GM11168 (cell line): ENCODE data around the gene ABRAXAS1.

ENCODE experiments used
- in situ Hi-C: fragments of 300-500 bp; cut with MboI; formaldehyde crosslinking; loops from one replicate; pipeline ENCODE4 v1.12.0; 2022; ENCODE audit warnings: low sequenced_read_pairs; ENCODE audit not compliant: unreplicated experiment

Gene ABRAXAS1

GRCh38 chr4:83484500-83485461 is at the start of gene ABRAXAS1:
ABRAXAS1 (minus strand) TSS chr4:83485100; CDS start chr4:83485072, 28 bp downstream.
- in situ Hi-C loops = no loop called here

GRCh38 chr4:83527671-83528070 is 42.8 kb upstream of the ABRAXAS1 start:
- in situ Hi-C loops = no loop called here

DNA sequence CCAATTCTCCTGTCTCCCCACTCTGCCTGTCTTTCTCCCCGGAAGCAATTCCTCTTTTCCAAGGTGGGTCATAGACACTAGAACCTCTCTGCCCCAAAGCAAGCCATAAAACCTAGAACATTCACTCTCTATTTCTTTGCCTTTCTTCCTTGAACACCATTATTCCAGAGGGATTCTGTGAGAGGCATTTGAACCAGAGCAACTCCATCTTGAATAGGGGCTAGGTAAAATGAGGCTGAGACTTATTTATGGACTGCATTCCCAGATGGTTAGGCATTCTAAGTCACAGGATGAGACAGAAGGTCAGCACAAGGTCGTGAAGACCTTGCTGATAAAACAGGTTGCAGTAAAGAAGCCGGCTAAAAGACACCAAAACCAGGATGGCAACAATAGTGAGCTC is 37.3 kb upstream of the ABRAXAS1 start:
- in situ Hi-C loops = loop anchor here (25.0 kb wide), 1 partner anchor 965 kb away; the partner anchor contains the start of gene NKX6-1

GRCh38 chr4:83516042-83516772 is 31.3 kb upstream of the ABRAXAS1 start:
- in situ Hi-C loops = loop anchor here (25.0 kb wide), 1 partner anchor 971 kb away; the partner anchor contains the start of gene NKX6-1

- in situ Hi-C loops = loop anchor here (25.0 kb wide), 1 partner anchor 977 kb away; the partner anchor contains the start of gene NKX6-1
These were observed 25.5 kb upstream of the ABRAXAS1 start for GRCh38 chr4:83510442-83510841.

DNA sequence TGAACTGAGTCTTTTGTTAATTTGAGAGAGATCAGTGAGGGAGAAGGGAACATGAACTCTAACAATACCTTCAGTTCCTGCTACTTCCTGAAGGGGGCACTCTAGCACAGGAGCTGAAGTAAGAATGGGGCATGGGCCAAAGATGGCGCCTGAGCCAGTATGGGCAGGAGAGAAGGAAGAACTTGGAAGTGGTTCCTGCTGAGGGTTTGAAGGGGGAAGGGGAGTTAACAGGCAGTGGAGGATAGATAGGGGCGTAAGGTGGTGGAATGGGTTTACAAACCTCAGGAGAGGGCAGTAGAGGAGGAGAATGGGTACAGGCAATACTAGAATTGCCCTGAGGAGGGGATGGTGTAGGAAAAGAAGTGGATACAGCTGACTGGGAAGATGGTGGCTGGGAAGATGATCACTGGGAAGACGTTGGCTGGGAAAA is 24.3 kb upstream of the ABRAXAS1 start:
- in situ Hi-C loops = loop anchor here (25.0 kb wide), 1 partner anchor 978 kb away; the partner anchor contains the start of gene NKX6-1

- in situ Hi-C loops = loop anchor here (25.0 kb wide), 1 partner anchor 982 kb away; the partner anchor contains the start of gene NKX6-1
These were observed 20.1 kb upstream of the ABRAXAS1 start for GRCh38 chr4:83504996-83505395.

DNA sequence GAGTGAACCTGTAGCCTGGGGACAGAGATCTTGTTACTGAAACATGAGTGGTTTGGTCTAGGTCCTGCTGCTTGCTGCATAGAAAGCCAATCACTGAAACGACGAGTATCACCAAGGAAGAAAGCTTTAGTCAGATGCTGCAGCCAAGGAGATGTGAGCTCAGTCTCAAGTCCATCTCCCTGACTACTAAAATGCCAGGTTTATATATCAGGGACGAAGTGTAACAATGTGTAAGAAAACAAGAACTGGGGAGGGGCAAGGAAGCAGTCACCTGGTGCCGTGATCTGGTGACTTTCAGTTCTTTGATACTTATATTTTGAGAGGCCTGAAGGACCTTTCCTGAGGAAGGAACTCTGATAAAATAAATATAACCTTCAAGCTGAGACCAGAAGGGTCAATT is 19.6 kb upstream of the ABRAXAS1 start:
- in situ Hi-C loops = loop anchor here (25.0 kb wide), 1 partner anchor 983 kb away; the partner anchor contains the start of gene NKX6-1

DNA sequence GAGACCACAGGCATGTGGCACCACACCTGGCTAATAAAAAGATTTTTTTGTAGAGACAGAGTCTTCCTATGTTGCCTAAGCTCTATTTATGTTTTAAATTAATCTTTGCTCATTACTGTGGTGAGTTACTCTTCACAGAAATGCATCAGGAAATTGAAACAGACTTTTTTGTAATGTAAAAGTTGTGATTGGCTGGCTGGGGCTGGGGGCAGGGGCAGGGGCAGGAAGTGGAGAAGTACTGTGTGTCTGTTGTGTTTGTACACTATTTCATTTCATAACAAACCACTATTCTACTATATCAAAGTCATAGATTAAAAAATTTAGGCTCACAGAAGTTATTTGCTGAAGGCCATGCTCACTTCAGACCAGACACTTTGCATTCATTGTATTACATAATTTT is 19.1 kb upstream of the ABRAXAS1 start:
- in situ Hi-C loops = loop anchor here (25.0 kb wide), 1 partner anchor 983 kb away; the partner anchor contains the start of gene NKX6-1

GRCh38 chr4:83501671-83502070 is 16.8 kb upstream of the ABRAXAS1 start:
- in situ Hi-C loops = loop anchor here (25.0 kb wide), 1 partner anchor 986 kb away; the partner anchor contains the start of gene NKX6-1

DNA sequence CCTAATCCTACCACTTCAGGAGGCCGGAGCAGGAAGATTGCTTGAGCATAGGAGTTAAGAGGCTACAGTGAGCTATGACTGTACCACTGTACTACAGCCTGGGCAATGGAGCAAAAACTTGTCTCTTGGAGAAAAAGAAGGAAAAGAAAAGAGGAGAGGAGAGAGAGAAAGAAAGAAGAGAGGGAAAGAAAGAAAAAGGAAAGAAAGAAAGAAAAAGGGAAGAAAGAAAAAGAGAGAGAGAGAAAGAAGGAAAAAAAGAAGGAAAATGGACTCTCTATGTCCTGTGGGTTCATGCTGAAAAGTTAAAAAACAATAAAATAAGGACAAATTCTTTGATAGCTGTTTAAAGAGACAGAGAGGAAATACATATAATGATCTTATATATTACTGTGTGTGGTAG is 13.3 kb upstream of the ABRAXAS1 start:
- in situ Hi-C loops = loop anchor here (5.0 kb wide), 1 partner anchor 134 kb away; no protein-coding TSS in a partner anchor

DNA sequence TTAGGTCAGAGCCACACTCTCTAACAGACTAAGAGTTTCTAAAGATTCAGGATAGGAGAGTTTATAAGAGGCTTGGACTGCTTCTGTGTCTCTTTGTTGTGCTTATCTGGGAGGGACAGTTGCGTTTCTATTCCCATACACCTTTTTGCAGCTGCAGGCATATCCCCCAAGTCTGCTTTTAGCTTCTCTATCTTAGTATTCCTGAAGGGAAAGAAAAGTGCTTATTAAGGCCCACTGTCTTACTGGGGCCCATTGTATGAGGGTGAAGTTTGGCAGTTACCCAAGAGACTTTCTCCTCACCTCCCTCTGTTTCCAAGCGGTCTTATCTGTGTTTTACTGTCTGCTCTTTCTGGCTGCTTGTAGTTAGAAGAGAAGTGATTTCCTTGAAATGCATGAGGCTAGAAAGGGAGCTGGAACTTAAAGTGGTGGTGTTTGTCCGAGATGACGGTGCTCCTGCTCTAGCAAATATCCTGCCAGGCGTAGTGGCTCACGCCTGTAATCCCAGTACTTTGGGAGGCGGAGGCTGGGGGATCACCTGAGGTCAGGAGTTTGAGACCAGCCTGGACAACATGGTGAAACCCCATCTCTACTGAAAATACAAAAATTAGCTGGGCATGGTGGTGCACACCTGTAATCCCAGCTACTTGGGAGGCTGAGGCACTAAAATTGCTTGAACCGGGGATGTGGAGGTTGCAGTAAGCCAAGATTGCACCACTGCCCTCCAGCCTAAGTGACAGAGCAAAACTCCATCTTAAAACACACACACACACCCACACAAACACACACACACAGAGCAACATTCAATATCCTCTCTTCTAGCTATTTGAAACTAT is 11.4 kb upstream of the ABRAXAS1 start:
- in situ Hi-C loops = loop anchor here (5.0 kb wide), 1 partner anchor 136 kb away; no protein-coding TSS in a partner anchor

GRCh38 chr4:83490876-83491450 is 6.1 kb upstream of the ABRAXAS1 start:
- in situ Hi-C loops = no loop called here

- in situ Hi-C loops = no loop called here
These were observed 4.9 kb upstream of the ABRAXAS1 start for GRCh38 chr4:83489711-83490326.

- in situ Hi-C loops = no loop called here
These were observed 1.7 kb upstream of the ABRAXAS1 start for GRCh38 chr4:83486457-83487129.

GRCh38 chr4:83473966-83474365 is 10.9 kb downstream of the ABRAXAS1 start:
- in situ Hi-C loops = no loop called here

GRCh38 chr4:83473423-83473822 is 11.5 kb downstream of the ABRAXAS1 start:
- in situ Hi-C loops = no loop called here

DNA sequence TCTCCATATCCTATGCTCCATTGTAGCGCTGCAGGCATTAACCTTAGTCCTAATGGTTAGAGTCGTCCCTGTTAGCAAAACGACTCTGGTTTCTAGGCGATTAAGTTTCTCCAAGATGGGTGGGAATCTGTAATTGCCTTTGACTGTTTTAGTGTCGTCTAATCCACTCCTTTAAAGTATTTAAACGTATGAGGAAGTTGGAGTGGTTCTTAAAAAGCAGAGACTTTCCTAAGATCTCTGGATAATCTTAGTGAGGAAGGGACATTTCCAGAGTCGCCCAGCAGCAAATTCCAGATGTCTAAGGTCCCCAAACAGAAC is 28.8 kb downstream of the ABRAXAS1 start:
- in situ Hi-C loops = no loop called here
